Measurements from ENCODE around the gene SLC39A11.

Gene SLC39A11

GRCh38 chr17:72617557-72617956 is 474.9 kb downstream of the SLC39A11 start:
- peak overlapping the region; percentile 21 for H3K4me3 ChIP-seq (ENCODE audit: low read length)
- DNase-seq (ENCODE audit: low read depth, low spot score) = no peak

- DNase-seq (ENCODE audit: low read depth, low spot score) = no peak
- H3K4me3 ChIP-seq (ENCODE audit: low read length) = no peak overlapping the region
Measured at GRCh38 chr17:72616447-72616846, 476.0 kb downstream of the SLC39A11 start.

- no peak overlapping the region for H3K4me3 ChIP-seq (ENCODE audit: low read length)
- no peak for DNase-seq (ENCODE audit: low read depth, low spot score)
Measured at GRCh38 chr17:72615627-72615991, 476.9 kb downstream of the SLC39A11 start.

GRCh38 chr17:72614871-72615626 is 477.4 kb downstream of the SLC39A11 start:
- no peak for DNase-seq (ENCODE audit: low read depth, low spot score)
- H3K4me3 ChIP-seq (ENCODE audit: low read length) = no peak overlapping the region

GRCh38 chr17:72614476-72614870 is 478.0 kb downstream of the SLC39A11 start:
- no peak overlapping the region for H3K4me3 ChIP-seq (ENCODE audit: low read length)
- no peak for DNase-seq (ENCODE audit: low read depth, low spot score)

GRCh38 chr17:72613806-72614292 is 478.6 kb downstream of the SLC39A11 start:
- no peak overlapping the region for H3K4me3 ChIP-seq (ENCODE audit: low read length)
- no peak for DNase-seq (ENCODE audit: low read depth, low spot score)

- DNase-seq (ENCODE audit: low read depth, low spot score) = no peak
- H3K4me3 ChIP-seq (ENCODE audit: low read length) = no peak overlapping the region
Measured at GRCh38 chr17:72613396-72613795, 479.1 kb downstream of the SLC39A11 start.

- H3K4me3 ChIP-seq (ENCODE audit: low read length) = no peak overlapping the region
- DNase-seq (ENCODE audit: low read depth, low spot score) = no peak
Measured at GRCh38 chr17:72611172-72611571, 481.3 kb downstream of the SLC39A11 start.

- no peak for DNase-seq (ENCODE audit: low read depth, low spot score)
- H3K4me3 ChIP-seq (ENCODE audit: low read length) = no peak overlapping the region
Measured at GRCh38 chr17:72609501-72609900, 483.0 kb downstream of the SLC39A11 start.

GRCh38 chr17:72608436-72608835 is 484.1 kb downstream of the SLC39A11 start:
- DNase-seq (ENCODE audit: low read depth, low spot score) = no peak
- H3K4me3 ChIP-seq (ENCODE audit: low read length) = no peak overlapping the region

- no peak overlapping the region for H3K4me3 ChIP-seq (ENCODE audit: low read length)
- DNase-seq (ENCODE audit: low read depth, low spot score) = no peak
Measured at GRCh38 chr17:72606656-72607055, 485.8 kb downstream of the SLC39A11 start.

- no peak for DNase-seq (ENCODE audit: low read depth, low spot score)
Measured at GRCh38 chr17:72605543-72605942, 486.9 kb downstream of the SLC39A11 start.

GRCh38 chr17:72604518-72604917 is 488.0 kb downstream of the SLC39A11 start:
- no peak overlapping the region for H3K4me3 ChIP-seq (ENCODE audit: low read length)

More at GRCh38 chr17:72605543-72605942, 486.9 kb downstream of the SLC39A11 start:
- no peak overlapping the region for H3K4me3 ChIP-seq (ENCODE audit: low read length)

GRCh38 chr17:72603420-72604242 is 488.9 kb downstream of the SLC39A11 start:
- DNase-seq (ENCODE audit: low read depth, low spot score) = no peak
- H3K4me3 ChIP-seq (ENCODE audit: low read length) = no peak overlapping the region

More at GRCh38 chr17:72604518-72604917, 488.0 kb downstream of the SLC39A11 start:
- DNase-seq (ENCODE audit: low read depth, low spot score) = no peak

- no peak overlapping the region for H3K4me3 ChIP-seq (ENCODE audit: low read length)
- DNase-seq (ENCODE audit: low read depth, low spot score) = no peak
Measured at GRCh38 chr17:72602517-72603419, 489.7 kb downstream of the SLC39A11 start.

GRCh38 chr17:72600934-72601333 is 491.6 kb downstream of the SLC39A11 start:
- no peak for DNase-seq (ENCODE audit: low read depth, low spot score)
- no peak overlapping the region for H3K4me3 ChIP-seq (ENCODE audit: low read length)

GRCh38 chr17:72599891-72600290 is 492.6 kb downstream of the SLC39A11 start:
- no peak for DNase-seq (ENCODE audit: low read depth, low spot score)
- H3K4me3 ChIP-seq (ENCODE audit: low read length) = no peak overlapping the region

- no peak overlapping the region for H3K4me3 ChIP-seq (ENCODE audit: low read length)
- DNase-seq (ENCODE audit: low read depth, low spot score) = no peak
Measured at GRCh38 chr17:72598695-72599094, 493.8 kb downstream of the SLC39A11 start.

- no peak overlapping the region for H3K4me3 ChIP-seq (ENCODE audit: low read length)
- no peak for DNase-seq (ENCODE audit: low read depth, low spot score)
Measured at GRCh38 chr17:72597354-72598087, 495.0 kb downstream of the SLC39A11 start.

Measured in Jurkat, Clone E6-1 (cell line).